ENCODE data around the gene KIRREL3.

Gene KIRREL3

GRCh38 chr11:126949066-126949891 lies 51.3 kb downstream of the KIRREL3 start:
- no peak for DNase-seq

GRCh38 chr11:126948563-126948962 lies 52.0 kb downstream of the KIRREL3 start:
- DNase-seq = no peak

- DNase-seq = no peak
These were observed 55.3 kb downstream of the KIRREL3 start for GRCh38 chr11:126945319-126945718.

DNA sequence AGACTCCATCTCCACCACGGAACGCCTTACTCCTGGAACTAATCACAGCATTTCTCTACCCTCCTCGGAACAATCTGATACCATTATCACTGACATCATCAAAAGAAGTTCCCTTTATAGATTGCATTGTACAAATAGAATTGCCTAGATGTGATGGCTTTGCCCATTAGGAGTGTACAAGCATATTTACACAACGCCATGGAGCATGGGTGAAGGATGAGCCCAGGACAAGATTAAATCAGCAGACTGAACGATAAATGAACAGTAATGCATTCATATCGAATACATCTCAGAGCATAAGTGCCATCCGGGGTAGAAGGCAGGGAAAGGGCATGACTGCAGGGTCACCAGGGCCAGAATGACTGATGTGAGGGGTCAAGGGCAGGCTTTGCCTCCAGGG lies 57.3 kb downstream of the KIRREL3 start:
- DNase-seq = no peak

DNA sequence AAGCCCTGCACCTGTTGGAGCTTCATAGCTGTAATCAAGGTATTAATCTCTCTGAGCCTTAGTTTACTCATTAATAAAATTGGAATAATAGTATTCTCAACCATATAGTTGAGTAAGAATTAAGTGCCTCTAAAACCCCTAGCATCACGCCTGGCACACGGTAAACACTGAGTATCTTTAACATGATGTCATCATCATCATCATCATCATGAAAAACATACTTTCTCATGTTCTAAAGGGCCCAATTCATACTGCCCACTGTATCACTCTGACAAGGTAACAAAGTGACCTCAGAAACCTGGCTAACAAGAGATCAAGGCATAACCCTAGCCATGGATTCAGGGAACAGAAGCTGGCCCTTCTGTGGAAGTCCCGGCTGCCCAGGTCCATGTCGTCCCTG lies 58.4 kb downstream of the KIRREL3 start:
- no peak for DNase-seq

DNA sequence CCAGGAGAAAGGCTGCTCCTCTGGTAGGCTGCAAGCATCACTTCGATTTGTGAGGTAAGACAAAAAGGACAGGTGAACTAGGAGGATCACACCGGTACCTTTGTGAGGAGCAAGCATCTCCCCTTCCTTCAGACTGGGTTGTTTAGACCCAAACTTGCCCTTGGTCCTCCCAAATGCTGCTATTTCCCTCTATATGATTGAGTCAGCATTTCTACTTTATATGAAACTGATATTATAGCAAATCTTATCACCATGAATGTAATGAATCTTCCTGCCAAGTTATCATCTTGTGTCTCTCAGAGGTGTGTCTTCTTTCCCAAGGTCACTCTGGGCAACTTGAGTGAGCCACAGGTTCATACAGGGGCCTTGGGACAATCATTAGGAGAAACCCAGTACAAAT lies 61.0 kb downstream of the KIRREL3 start:
- no peak for DNase-seq

- no peak for DNase-seq
These were observed 61.9 kb downstream of the KIRREL3 start for GRCh38 chr11:126938718-126939117.

GRCh38 chr11:126930091-126930841 lies 70.3 kb downstream of the KIRREL3 start:
- DNase-seq = no peak

- DNase-seq = no peak
These were observed 71.2 kb downstream of the KIRREL3 start for GRCh38 chr11:126929179-126930061.

DNA sequence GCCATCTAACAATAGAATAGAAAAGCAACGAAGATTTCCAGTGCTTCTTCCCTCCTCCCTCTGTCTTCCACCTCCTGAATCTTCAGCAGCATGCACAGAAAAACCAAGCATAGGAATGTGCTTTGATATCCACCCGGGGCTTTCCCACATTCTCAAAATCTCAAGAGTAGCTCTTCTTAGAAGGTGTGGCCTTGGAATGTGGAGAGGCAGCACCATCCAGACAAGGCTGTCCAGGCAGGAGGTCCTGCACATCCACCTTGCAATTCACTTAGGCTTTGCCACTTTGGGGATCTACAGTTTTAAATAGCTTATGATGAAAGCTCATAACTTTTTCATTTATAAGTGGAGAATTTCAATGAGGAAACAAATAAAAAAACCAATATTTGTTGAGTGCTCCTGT lies 72.9 kb downstream of the KIRREL3 start:
- no peak for DNase-seq

GRCh38 chr11:126926376-126926791 lies 74.2 kb downstream of the KIRREL3 start:
- no peak for DNase-seq

- DNase-seq = no peak
These were observed 75.1 kb downstream of the KIRREL3 start for GRCh38 chr11:126925321-126926093.

GRCh38 chr11:126924376-126925040 lies 76.1 kb downstream of the KIRREL3 start:
- no peak for DNase-seq

DNA sequence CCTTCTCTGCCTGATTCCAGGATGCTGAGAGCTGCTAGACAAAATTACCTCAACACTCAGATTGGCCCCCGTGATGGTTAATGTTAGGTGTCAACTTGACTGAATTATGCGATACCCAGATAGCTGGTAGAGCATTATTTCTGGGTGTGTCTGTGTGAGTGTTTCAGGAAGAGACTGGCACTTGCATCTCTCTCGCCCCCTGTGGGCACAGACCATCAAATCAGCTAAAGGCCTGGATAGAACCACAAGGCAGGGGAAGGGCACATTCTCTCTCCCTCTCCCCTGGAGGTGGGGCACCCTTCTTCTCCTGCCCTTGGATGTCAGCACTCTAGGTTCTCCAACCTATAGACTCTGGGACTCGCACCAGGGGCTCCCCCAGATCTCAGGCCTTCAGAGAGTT lies 79.7 kb downstream of the KIRREL3 start:
- DNase-seq = no peak

- DNase-seq = no peak
These were observed 81.3 kb downstream of the KIRREL3 start for GRCh38 chr11:126919147-126919823.

DNA sequence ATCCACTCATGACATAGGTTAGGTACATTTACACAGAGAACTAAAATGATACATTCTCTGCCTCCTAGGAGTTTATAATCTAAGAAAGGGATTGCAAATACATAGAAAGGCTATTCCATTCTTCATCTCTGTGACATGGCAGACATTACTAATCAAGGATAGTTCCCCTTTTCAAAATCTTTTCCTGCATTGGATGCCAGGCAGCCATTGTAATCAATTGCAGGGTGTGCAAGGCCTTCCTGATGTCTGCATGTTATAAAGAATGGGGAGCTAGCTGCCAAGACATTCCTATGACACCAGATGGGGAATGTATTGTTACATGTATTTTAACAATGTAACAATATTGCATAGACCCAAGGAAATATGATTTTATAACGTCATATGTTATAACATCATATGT lies 82.0 kb downstream of the KIRREL3 start:
- DNase-seq = no peak

- no peak for DNase-seq
These were observed 82.9 kb downstream of the KIRREL3 start for GRCh38 chr11:126917531-126918204.

- DNase-seq = no peak
These were observed 85.1 kb downstream of the KIRREL3 start for GRCh38 chr11:126915430-126915829.

- no peak for DNase-seq
These were observed 85.6 kb downstream of the KIRREL3 start for GRCh38 chr11:126914941-126915340.

GRCh38 chr11:126914166-126914565 lies 86.4 kb downstream of the KIRREL3 start:
- DNase-seq = no peak

GRCh38 chr11:126904520-126904919 lies 96.0 kb downstream of the KIRREL3 start:
- DNase-seq = no peak
